ELR (cell line): ENCODE measurements around the gene MMP26.

Experiments used
- DNase-seq: peaks from one replicate; pipeline ENCODE4 v3.0.0-alpha.2; 2015; ENCODE audit warnings: low read depth

The MMP26 gene

GRCh38 chr11:4704054-4704789 is at the start of gene MMP26:
Gene MMP26 (plus strand): TSS chr11:4704784.
- no peak for DNase-seq

GRCh38 chr11:4658629-4659445 is 45.7 kb upstream of the MMP26 start:
- no peak for DNase-seq

- DNase-seq = no peak
Observed at GRCh38 chr11:4662876-4663275, 41.7 kb upstream of the MMP26 start.

GRCh38 chr11:4664183-4664582 is 40.4 kb upstream of the MMP26 start:
- DNase-seq = no peak

- DNase-seq = no peak
Observed at GRCh38 chr11:4664786-4665185, 39.8 kb upstream of the MMP26 start.

- DNase-seq = peak; percentile 10
Observed at GRCh38 chr11:4665424-4665823, 39.2 kb upstream of the MMP26 start.

GRCh38 chr11:4671741-4672140 is 32.8 kb upstream of the MMP26 start:
- no peak for DNase-seq

GRCh38 chr11:4672470-4672869 is 32.1 kb upstream of the MMP26 start:
- peak; percentile 10 for DNase-seq

GRCh38 chr11:4673781-4674180 is 30.8 kb upstream of the MMP26 start:
- DNase-seq = no peak

- no peak for DNase-seq
Observed at GRCh38 chr11:4677948-4678347, 26.6 kb upstream of the MMP26 start.

GRCh38 chr11:4680341-4680740 is 24.2 kb upstream of the MMP26 start:
- no peak for DNase-seq

- DNase-seq = peak; percentile 69
Observed at GRCh38 chr11:4682623-4683419, 21.8 kb upstream of the MMP26 start.

GRCh38 chr11:4684631-4685285 is 19.8 kb upstream of the MMP26 start:
- no peak for DNase-seq

GRCh38 chr11:4695442-4695841 is 9.1 kb upstream of the MMP26 start:
- DNase-seq = no peak

GRCh38 chr11:4697585-4697984 is 7.0 kb upstream of the MMP26 start, which contains the start of gene OR51E2:
Gene OR51E2 (minus strand): TSS chr11:4697853. CDS start chr11:4682711, 15,142 bp downstream.
- DNase-seq = peak; percentile 21

- no peak for DNase-seq
Observed at GRCh38 chr11:4699697-4700435, 4.7 kb upstream of the MMP26 start.

- DNase-seq = no peak
Observed at GRCh38 chr11:4700436-4700820, 4.2 kb upstream of the MMP26 start.

GRCh38 chr11:4704790-4705334 is 278 bp downstream of the MMP26 start:
- no peak for DNase-seq

GRCh38 chr11:4713241-4713640 is 8.7 kb downstream of the MMP26 start:
- peak; percentile 17 for DNase-seq

- no peak for DNase-seq
Observed at GRCh38 chr11:4714300-4714699, 9.7 kb downstream of the MMP26 start.
